Uterus (tissue), 4 donors: Measurements from ENCODE around the gene KIF2A. TPM values are rescaled to one million over a fixed set of nuclear protein-coding genes. Genes with fewer than 3 reads are reported as not detected.

Experiments
- DNase-seq, 2 donors: peaks; one replicate each; pipeline ENCODE4 v3.0.0-alpha.2; 2019 to 2020
- H3K27ac ChIP-seq, 2 donors: fragments of 200-600 bp; sonication (generic); 1 replicate in 1 of 2; 2 replicates in 1 of 2; pipeline ENCODE4 v1.5.1; 2016 to 2018
- H3K27me3 ChIP-seq, 2 donors: fragments of 200-600 bp; sonication (generic); one replicate each; pipeline ENCODE4 v1.5.1; 2018 to 2019; ENCODE audit warnings: control low read depth in 1 of 2
- H3K36me3 ChIP-seq, 2 donors: fragments of 200-600 bp; sonication (generic); one replicate each; pipeline ENCODE4 v1.5.1; 2019; ENCODE audit warnings: control low read depth in 1 of 2
- H3K4me1 ChIP-seq, 2 donors: fragments of 200-600 bp; sonication (generic); one replicate each; pipeline ENCODE4 v1.5.1; 2018 to 2019; ENCODE audit warnings: control low read depth in 1 of 2
- H3K4me3 ChIP-seq, 2 donors: fragments of 200-600 bp; sonication (generic); 1 replicate in 1 of 2; 2 replicates in 1 of 2; pipeline ENCODE4 v1.5.1; 2018 to 2019; ENCODE audit warnings: mild to moderate bottlenecking in 1 of 2
- H3K9me3 ChIP-seq, 2 donors: fragments of 200-600 bp; sonication (generic); one replicate each; pipeline ENCODE4 v1.5.1; 2019; ENCODE audit warnings: control low read depth in 1 of 2
- POLR2A ChIP-seq, 2 donors: fragments of 450-650 bp; IDR thresholded peaks; one replicate each; pipeline ENCODE4 v1.6.1; 2016; ENCODE audit warnings: antibody characterized with exemption in 2 of 2, mild to moderate bottlenecking in 1 of 2, moderate library complexity in 1 of 2
- intact Hi-C: fragments of 100-400 bp; cut with DNase I; formaldehyde crosslinking; loops from one replicate; pipeline ENCODE4 v1.15.1; 2023; ENCODE audit warnings: low total_unique reads
- total RNA-seq, 4 donors: library from RNA; depleted of rRNA in 3 of 4; stranded (reverse); fragments of >200 nt in 3 of 4; gene quantifications; one replicate each; pipeline versions ENCODE4 v1.1.0 to v1.2.4, GENCODE V29; 2014 to 2023
- TF ChIP-seq, protein P1 (sequence below), 4 experiments: fragments of 200-600 bp in 2 of 4; fragments of 450-650 bp in 2 of 4; sonication (generic) in 2 of 4; IDR thresholded peaks; one replicate each; pipeline ENCODE4 v1.5.1; 2016 to 2019; ENCODE audit warnings: antibody characterized with exemption in 4 of 4, mild to moderate bottlenecking in 2 of 4, moderate library complexity in 1 of 4
- donor health status: DM: yes; HTN: yes; CAD: no.

KIF2A gene
- total RNA-seq, 4 donors from 2014 or later = 32.8 to 116 (median 39.4) TPM

GRCh38 chr5:62271370-62271769 lies 34.6 kb upstream of the KIF2A start:
- H3K27ac ChIP-seq = no peak overlapping the region
- H3K27me3 ChIP-seq = no peaks in the 10 kb centered on the region
- no peak overlapping the region for H3K4me3 ChIP-seq
- no peak for DNase-seq
- H3K9me3 ChIP-seq = no peaks in the 10 kb centered on the region
- H3K4me1 ChIP-seq = no peaks in the 10 kb centered on the region
- TF ChIP-seq POLR2A (IDR thresholded peaks at IDR 0.05) = no peak
- TF ChIP-seq, protein P1, sequence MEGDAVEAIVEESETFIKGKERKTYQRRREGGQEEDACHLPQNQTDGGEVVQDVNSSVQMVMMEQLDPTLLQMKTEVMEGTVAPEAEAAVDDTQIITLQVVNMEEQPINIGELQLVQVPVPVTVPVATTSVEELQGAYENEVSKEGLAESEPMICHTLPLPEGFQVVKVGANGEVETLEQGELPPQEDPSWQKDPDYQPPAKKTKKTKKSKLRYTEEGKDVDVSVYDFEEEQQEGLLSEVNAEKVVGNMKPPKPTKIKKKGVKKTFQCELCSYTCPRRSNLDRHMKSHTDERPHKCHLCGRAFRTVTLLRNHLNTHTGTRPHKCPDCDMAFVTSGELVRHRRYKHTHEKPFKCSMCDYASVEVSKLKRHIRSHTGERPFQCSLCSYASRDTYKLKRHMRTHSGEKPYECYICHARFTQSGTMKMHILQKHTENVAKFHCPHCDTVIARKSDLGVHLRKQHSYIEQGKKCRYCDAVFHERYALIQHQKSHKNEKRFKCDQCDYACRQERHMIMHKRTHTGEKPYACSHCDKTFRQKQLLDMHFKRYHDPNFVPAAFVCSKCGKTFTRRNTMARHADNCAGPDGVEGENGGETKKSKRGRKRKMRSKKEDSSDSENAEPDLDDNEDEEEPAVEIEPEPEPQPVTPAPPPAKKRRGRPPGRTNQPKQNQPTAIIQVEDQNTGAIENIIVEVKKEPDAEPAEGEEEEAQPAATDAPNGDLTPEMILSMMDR (IDR thresholded peaks at IDR 0.05) = no peak
- H3K36me3 ChIP-seq = no peaks in the 10 kb centered on the region
- intact Hi-C loops = no loop called here

DNA sequence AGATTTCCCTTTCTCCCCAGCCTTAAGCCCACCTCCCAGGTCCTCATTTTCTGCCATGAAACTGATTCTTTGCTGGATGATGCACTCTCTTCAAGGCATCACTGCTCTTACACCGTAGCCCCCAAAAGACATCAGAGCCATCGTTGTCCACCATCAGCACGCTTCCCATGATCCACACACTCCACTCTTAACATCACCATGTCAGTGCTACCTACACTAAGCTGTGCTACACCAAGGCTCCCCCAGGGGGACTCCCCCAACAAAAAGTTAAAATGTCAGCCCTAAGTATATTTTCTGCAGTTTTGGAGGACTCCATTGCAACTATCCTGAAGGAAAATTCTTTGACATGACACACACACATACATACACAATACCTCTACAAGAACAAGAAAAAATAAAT lies 34.1 kb upstream of the KIF2A start:
- H3K9me3 ChIP-seq = no peaks in the 10 kb centered on the region
- H3K27ac ChIP-seq = no peak overlapping the region
- no peaks in the 10 kb centered on the region for H3K4me1 ChIP-seq
- H3K27me3 ChIP-seq = no peaks in the 10 kb centered on the region
- TF ChIP-seq, protein P1 (IDR thresholded peaks at IDR 0.05) = no peak
- TF ChIP-seq POLR2A (IDR thresholded peaks at IDR 0.05) = no peak
- no peak overlapping the region for H3K4me3 ChIP-seq
- no peaks in the 10 kb centered on the region for H3K36me3 ChIP-seq
- intact Hi-C loops = no loop called here
- no peak for DNase-seq

GRCh38 chr5:62273687-62274086 lies 32.3 kb upstream of the KIF2A start:
- DNase-seq = no peak
- no peaks in the 10 kb centered on the region for H3K9me3 ChIP-seq
- TF ChIP-seq, protein P1 (IDR thresholded peaks at IDR 0.05) = no peak
- TF ChIP-seq POLR2A (IDR thresholded peaks at IDR 0.05) = no peak
- H3K36me3 ChIP-seq = no peaks in the 10 kb centered on the region
- H3K27ac ChIP-seq = no peak overlapping the region
- no peaks in the 10 kb centered on the region for H3K4me1 ChIP-seq
- H3K4me3 ChIP-seq = no peak overlapping the region
- intact Hi-C loops = no loop called here
- no peaks in the 10 kb centered on the region for H3K27me3 ChIP-seq

GRCh38 chr5:62275581-62275980 lies 30.4 kb upstream of the KIF2A start:
- no peaks in the 10 kb centered on the region for H3K27me3 ChIP-seq
- no peaks in the 10 kb centered on the region for H3K4me1 ChIP-seq
- H3K36me3 ChIP-seq = no peaks in the 10 kb centered on the region
- H3K4me3 ChIP-seq = no peak overlapping the region
- intact Hi-C loops = no loop called here
- no peak for TF ChIP-seq POLR2A (IDR thresholded peaks at IDR 0.05)
- TF ChIP-seq, protein P1 (IDR thresholded peaks at IDR 0.05) = no peak
- no peaks in the 10 kb centered on the region for H3K9me3 ChIP-seq
- H3K27ac ChIP-seq = no peak overlapping the region
- no peak for DNase-seq

- no peak for DNase-seq
- Histone ChIP-seq H3K27ac (no peak overlapping the region), H3K9me3 (no peaks in the 10 kb centered on the region), H3K27me3 (no peaks in the 10 kb centered on the region), H3K36me3 (no peaks in the 10 kb centered on the region), H3K4me1 (no peaks in the 10 kb centered on the region), H3K4me3 (no peak overlapping the region)
- intact Hi-C loops = no loop called here
- TF ChIP-seq, protein P1 (IDR thresholded peaks at IDR 0.05) = no peak
- TF ChIP-seq POLR2A (IDR thresholded peaks at IDR 0.05) = no peak
Observed at GRCh38 chr5:62281411-62281810, 24.6 kb upstream of the KIF2A start.
